NAMALWA (cell line): ENCODE measurements around the gene ZNF285.
"Not testable (repeated sequence)": the region's sequence is repeated elsewhere in the genome, so short reads cannot be mapped to it uniquely, and the experiment has no call there.

Experiments
- DNase-seq: peaks from one replicate; pipeline ENCODE4 v3.0.0-alpha.2; 2015; ENCODE audit warnings: low spot score

Gene ZNF285

GRCh38 chr19:44401139-44402115 lies at the start of gene ZNF285:
ZNF285 (minus strand) TSS chr19:44401608; CDS start chr19:44397213, 4,395 bp downstream.
- DNase-seq: no peak

- DNase-seq: no peak
These were observed 46.7 kb upstream of the ZNF285 start, which contains the start of gene ZNF229 for GRCh38 chr19:44447916-44448674. ZNF229 (minus strand) TSS chr19:44448472; CDS start chr19:44442847, 5,625 bp downstream.

- DNase-seq: no peak
These were observed 37.0 kb upstream of the ZNF285 start for GRCh38 chr19:44438441-44438840.

GRCh38 chr19:44435441-44435840 lies 34.0 kb upstream of the ZNF285 start:
- no peak for DNase-seq

GRCh38 chr19:44430956-44431355 lies 29.5 kb upstream of the ZNF285 start:
- DNase-seq: no peak

DNA sequence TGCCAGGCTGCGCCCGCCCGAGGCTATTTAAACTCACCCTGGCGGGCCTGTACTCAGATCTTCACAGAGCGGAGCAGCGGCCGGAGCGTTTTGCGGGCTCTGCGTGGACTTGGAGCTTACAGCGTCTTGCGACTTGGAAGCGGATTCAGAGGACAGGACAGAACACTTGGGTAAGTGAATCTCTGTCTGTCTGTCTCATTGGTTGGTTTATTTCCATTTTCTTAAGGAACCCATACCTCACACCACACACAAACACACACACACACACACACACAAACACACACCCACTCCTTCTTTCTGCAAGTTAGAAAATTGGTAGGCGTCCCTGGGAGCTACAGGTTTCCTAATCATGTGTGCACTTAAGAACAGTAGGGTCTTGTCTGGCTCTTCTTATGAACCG lies 14.1 kb upstream of the ZNF285 start:
- not testable (repeated sequence) for DNase-seq

GRCh38 chr19:44389268-44389667 lies 12.1 kb downstream of the ZNF285 start:
- DNase-seq: not testable (repeated sequence)

DNA sequence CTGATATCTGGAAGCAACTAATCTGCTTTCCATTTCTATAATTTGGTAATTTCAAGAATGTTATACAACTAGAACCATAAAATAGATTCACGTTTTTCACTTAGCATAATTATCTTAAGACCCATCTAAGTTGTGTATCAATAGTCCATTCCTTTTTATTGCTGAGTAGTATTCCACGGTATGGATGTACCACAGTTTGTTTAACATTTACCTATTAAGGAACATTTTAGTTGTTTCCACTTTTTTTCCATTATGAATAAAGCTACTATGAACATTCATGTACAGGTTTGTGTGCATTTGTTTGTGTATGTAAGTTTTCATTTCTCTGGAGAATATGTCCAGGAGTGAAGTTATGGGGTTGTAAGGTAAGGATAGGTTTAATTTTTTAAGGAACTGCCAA lies 26.6 kb downstream of the ZNF285 start:
- no peak for DNase-seq

GRCh38 chr19:44371815-44372480 lies 29.5 kb downstream of the ZNF285 start:
- no peak for DNase-seq

DNA sequence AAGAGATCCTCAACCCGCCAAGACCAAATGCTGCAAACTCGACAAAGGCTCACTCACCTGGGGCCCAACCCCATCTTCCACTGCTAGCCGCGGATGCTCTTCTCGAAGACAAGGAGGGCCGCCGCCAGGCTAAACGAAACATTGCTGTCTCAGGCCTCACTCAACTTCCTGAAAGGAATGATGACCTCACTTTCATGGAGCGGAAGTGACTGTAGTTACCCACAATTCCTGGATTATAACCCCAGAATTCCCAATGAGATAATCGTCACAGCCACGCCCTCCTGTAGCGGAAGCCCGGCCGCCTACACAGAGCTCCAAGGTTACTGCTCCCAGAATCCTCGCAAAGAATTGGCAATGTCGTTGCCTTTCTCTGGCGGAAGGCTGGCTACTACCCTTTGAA lies 34.4 kb downstream of the ZNF285 start:
- DNase-seq: no peak

DNA sequence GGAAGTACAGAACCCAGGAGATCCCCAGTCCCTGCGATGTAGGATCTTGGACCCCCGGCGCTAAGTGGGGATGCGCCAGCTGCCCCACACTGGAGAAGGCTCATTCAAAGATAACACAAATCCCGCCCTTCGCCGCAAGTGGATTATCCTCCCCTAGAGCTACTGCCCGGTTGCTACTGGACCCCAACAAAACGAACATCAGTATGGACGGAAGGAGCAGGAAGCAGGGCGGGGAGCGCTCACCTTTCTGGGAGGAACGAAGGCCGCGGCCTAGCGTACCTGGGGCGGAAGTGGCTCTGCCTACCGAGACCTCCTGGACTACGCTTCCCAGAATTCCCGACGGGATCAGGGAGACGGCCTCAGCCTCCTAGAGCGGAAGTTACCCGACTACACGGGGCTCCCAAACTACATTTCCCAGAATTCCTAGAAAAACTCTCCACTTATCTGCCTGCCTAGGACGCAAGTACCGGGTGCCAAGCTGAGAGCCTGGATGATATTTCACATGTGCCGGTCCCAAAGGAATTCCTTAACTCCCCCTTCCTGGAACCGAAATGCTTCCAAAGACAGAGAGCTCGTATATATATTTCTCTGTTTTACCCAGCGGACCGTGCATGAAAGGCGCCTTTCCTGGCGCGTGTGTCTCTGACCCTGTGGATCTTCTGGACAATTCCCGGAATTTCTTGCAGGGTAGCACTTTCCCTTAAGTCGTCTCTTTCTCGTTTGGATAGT lies 44.9 kb downstream of the ZNF285 start, which contains the start of gene ZNF112:
TSS of gene ZNF112 (minus strand) at position 298 of the 729 bp plus-strand sequence. CDS start 16,141 bp downstream, outside the sequence.
- no peak for DNase-seq

DNA sequence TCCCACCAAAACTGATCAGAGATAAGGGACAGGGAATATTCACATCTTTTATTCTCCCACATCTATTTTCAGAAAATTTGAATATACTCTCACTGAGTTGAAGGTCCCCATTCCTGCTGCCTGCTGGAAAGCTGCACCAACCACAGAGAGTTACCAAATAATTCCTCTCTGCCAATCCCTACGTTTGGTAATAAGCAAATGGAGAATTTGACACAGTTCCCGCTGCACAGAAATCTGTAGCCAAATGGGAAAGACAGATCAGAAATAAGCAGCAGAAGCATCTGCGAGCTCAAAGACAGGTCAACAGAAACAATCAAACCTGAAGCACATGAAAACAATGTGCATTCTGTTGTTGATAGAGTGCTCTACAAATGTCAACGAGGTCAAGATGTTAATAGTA lies 54.9 kb downstream of the ZNF285 start:
- DNase-seq: no peak

GRCh38 chr19:44345959-44346358 lies 55.4 kb downstream of the ZNF285 start:
- DNase-seq: no peak

DNA sequence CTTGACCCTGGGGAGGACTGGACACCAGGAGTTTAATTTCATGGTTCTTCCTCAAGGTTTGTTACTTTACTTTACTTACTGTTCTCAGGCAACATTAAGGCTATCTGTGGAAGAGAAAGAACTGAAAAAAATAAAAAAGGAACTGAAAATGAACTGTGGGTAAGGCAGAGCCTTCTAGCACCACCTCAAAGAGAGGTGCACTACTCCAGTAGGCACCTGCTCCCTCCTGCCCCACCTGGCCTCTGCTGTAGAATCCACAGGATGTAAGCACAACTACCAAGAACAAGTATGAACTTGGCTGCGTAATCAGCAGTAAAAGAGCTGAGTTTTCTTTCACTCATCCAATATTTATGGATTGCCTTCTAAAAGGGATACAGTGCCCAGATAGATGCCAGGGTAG lies 57.2 kb downstream of the ZNF285 start:
- no peak for DNase-seq

GRCh38 chr19:44341794-44342193 lies 59.6 kb downstream of the ZNF285 start:
- no peak for DNase-seq

DNA sequence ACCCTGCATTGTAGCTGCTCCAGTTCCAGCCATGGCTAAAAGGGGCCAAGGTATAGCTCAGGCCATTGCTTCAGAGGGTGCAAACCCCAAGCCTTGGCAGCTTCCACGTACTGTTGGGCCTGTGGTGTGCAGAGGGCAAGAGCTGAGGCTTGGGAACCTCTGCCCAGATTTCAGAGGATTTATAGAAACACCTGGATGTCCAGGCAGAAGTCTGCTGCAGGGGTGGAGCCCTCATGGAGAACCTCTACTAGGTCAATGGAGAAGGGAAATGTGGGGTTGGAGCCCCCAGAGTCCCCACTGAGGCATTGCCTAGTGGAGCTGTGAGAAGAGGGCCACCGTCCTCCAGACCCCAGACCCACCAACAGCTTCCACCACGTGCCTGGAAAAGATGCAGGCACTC lies 66.8 kb downstream of the ZNF285 start:
- DNase-seq: not testable (repeated sequence)
